ENCODE data around the gene ANKRD13B. TPM values are rescaled to one million over a fixed set of nuclear protein-coding genes. Genes with fewer than 3 reads are reported as not detected.

Gene ANKRD13B
- total RNA-seq, 1 experiment from 2014 or later: 10.4 TPM

DNA sequence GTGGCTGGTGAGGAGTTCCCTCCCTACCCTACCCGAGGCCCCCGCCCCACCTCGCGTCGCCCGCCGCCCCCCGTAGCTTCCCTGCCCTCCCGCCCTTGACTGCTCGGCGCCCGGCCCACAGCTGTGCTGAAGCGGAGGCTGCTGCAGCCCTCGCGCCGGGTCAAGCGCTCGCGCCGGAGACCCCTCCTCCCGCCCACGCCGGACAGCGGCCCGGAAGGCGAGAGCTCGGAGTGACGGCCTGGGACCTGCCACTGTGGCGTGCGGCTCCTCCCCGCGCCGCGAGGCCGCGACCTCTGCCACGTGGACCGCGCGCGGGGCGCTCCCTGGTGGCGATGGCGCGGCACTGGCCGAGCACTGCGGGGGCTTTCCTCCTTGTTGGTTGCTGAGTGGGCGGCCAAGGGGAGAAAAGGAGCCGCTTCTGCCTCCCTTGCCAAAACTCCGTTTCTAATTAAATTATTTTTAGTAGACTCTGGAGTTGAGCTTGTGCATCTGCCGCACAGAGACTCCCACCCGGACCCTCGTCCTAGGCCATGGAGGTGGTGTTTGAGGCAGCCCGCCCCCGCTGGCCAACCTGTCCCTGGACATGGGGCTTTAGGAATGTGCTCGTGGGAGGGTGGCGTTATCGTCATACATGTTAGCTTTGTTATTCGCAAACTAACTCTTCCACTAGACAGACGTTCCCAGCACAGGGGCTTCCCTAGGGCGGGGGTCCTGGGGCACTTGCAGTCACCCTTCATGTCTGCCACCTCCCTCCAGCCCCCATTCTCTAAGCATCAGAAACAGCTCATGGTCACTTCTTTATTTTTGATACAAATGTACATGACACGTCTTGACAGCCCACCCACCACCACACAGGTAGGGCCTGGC is 20.0 kb upstream of the ANKRD13B start:
- H3K4me3 Mint-ChIP-seq (ENCODE audit: unreplicated experiment): no peak overlapping the region
- ChIA-PET POLR2A (interaction anchor here (0.6 to 0.7 kb wide), 2 partner anchors 17 to 247 kb away, joined by 3 to 4 read pairs; no protein-coding TSS in a partner anchor), CTCF (interaction anchor here (0.6 kb wide), 1 partner anchor 461 kb away, joined by 3 read pairs; no protein-coding TSS in a partner anchor)
- intact Hi-C loops (cut with micrococcal nuclease; ENCODE audit: unreplicated experiment): no loop called here
- TF ChIP-seq, protein P1, sequence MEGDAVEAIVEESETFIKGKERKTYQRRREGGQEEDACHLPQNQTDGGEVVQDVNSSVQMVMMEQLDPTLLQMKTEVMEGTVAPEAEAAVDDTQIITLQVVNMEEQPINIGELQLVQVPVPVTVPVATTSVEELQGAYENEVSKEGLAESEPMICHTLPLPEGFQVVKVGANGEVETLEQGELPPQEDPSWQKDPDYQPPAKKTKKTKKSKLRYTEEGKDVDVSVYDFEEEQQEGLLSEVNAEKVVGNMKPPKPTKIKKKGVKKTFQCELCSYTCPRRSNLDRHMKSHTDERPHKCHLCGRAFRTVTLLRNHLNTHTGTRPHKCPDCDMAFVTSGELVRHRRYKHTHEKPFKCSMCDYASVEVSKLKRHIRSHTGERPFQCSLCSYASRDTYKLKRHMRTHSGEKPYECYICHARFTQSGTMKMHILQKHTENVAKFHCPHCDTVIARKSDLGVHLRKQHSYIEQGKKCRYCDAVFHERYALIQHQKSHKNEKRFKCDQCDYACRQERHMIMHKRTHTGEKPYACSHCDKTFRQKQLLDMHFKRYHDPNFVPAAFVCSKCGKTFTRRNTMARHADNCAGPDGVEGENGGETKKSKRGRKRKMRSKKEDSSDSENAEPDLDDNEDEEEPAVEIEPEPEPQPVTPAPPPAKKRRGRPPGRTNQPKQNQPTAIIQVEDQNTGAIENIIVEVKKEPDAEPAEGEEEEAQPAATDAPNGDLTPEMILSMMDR (IDR thresholded peaks at IDR 0.05; ENCODE audit: insufficient read depth in 1 of 2, low read depth in 1 of 2, low read length in 1 of 2, severe bottlenecking in 1 of 2, unreplicated experiment in 1 of 2): no peak
- H3K9me3 Mint-ChIP-seq (ENCODE audit: unreplicated experiment): no peaks in the 10 kb centered on the region
- DNase-seq: no peak
- no peaks in the 10 kb centered on the region for H3K9me3 ChIP-seq
- H3K4me3 ChIP-seq (ENCODE audit: low read depth, low read length): no peak overlapping the region
- H3K36me3 Mint-ChIP-seq (ENCODE audit: insufficient read depth, unreplicated experiment): peaks cover 32% of the 10 kb centered on the region
- peaks cover 1% of the 10 kb centered on the region; the same call in 1 of the 2 replicates for H3K36me3 ChIP-seq (ENCODE audit: control insufficient read depth, insufficient read depth, low read length)
- H3K27me3 Mint-ChIP-seq (ENCODE audit: insufficient read depth, unreplicated experiment): no peaks in the 10 kb centered on the region
- peaks cover 10% of the 10 kb centered on the region for H3K4me1 ChIP-seq
- H3K27me3 ChIP-seq (replicated peaks; ENCODE audit: control insufficient read depth, insufficient read depth, low read length): no peaks in the 10 kb centered on the region
- BruUV-seq (replicated peaks): no TSS peak
- no peak overlapping the region for H3K27ac Mint-ChIP-seq (ENCODE audit: unreplicated experiment)
- peaks cover 6% of the 10 kb centered on the region for H3K4me1 Mint-ChIP-seq (ENCODE audit: low read depth, unreplicated experiment)

DNA sequence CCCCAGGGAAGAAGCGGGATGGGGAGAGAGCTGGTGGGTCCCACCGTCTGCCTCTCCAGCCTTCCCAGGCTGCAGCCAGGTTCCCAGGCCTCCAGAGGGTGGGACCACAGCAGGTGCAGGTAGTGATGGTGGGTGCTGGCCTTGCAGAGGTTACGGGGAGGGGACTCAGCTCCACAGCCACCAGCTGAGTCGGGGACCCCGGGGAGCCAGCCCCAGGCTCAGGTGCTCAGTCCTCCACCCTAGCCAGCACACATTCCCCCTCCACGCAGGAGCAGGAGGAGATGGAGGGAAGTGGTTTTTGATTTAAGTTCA is 19.4 kb upstream of the ANKRD13B start:
- Mint-ChIP-seq H3K4me3 (ENCODE audit: unreplicated experiment) (no peak overlapping the region), H3K27ac (ENCODE audit: unreplicated experiment) (no peak overlapping the region), H3K4me1 (ENCODE audit: low read depth, unreplicated experiment) (peaks cover 6% of the 10 kb centered on the region), H3K27me3 (ENCODE audit: insufficient read depth, unreplicated experiment) (no peaks in the 10 kb centered on the region), H3K36me3 (ENCODE audit: insufficient read depth, unreplicated experiment) (peaks cover 26% of the 10 kb centered on the region), H3K9me3 (ENCODE audit: unreplicated experiment) (no peaks in the 10 kb centered on the region)
- no peak overlapping the region for H3K4me3 ChIP-seq (ENCODE audit: low read depth, low read length)
- TF ChIP-seq, protein P1 (IDR thresholded peaks at IDR 0.05; ENCODE audit: insufficient read depth in 1 of 2, low read depth in 1 of 2, low read length in 1 of 2, severe bottlenecking in 1 of 2, unreplicated experiment in 1 of 2): no peak
- H3K27me3 ChIP-seq (replicated peaks; ENCODE audit: control insufficient read depth, insufficient read depth, low read length): no peaks in the 10 kb centered on the region
- CTCF ChIA-PET: no interaction called here
- POLR2A ChIA-PET: interaction anchor here (0.6 kb wide), 1 partner anchor 17 kb away, joined by 3 read pairs; no protein-coding TSS in a partner anchor
- H3K36me3 ChIP-seq (ENCODE audit: control insufficient read depth, insufficient read depth, low read length): peaks cover 1% of the 10 kb centered on the region; the same call in 1 of the 2 replicates
- intact Hi-C loops (cut with micrococcal nuclease; ENCODE audit: unreplicated experiment): no loop called here
- no peak for DNase-seq
- BruUV-seq (replicated peaks): TSS peak; percentile 59
- H3K9me3 ChIP-seq: no peaks in the 10 kb centered on the region
- H3K4me1 ChIP-seq: peaks cover 10% of the 10 kb centered on the region

DNA sequence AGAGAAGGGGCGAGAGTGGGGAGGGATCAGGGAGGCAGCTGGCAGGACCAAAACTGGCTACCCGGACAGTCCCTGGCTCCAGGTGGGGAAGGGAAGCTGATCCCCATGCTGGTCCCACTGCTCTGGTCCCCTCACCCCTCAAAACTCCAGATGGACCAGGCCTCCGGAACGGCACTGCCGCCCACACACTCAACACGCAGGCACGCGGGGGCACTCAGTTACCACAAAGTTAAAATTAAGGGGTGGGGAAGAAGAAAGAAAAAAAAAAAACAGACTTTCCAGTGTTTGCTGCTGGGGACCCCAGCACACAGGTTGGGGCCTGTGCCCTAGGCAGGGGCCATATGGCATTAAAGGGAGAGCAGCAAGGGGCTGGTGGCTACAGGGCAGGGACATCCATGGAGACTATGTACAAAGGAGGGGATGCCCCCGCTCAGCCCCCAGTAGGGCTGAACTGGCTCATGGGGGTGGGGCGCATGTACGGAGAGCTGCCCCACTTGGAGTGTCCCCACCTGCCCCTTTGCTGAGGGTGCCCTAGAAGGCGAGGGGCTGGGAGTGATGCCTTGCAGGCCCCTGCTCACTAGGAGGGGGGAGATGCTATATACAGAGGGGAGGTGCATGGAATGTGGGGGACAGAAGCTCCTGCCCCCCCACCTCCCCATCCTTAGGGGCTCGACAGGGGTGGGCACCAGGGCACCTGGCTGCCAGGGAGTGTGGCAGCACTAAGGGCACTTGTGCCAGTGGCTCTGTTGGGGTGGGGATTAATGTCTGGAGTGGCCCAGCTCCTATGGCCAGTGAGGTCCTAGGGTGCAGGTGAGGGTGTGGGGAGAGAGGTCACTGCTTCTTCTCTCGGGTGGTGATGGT is 18.8 kb upstream of the ANKRD13B start:
- ChIA-PET CTCF (interaction anchor here (0.9 to 1.9 kb wide), 7 partner anchors 8 to 204 kb away, joined by 3 to 7 read pairs (median 4); no protein-coding TSS in a partner anchor), POLR2A (interaction anchor here (0.6 kb wide), 1 partner anchor 16 kb away, joined by 3 read pairs; no protein-coding TSS in a partner anchor)
- Mint-ChIP-seq H3K4me3 (ENCODE audit: unreplicated experiment) (no peak overlapping the region), H3K27me3 (ENCODE audit: insufficient read depth, unreplicated experiment) (no peaks in the 10 kb centered on the region), H3K27ac (ENCODE audit: unreplicated experiment) (no peak overlapping the region), H3K36me3 (ENCODE audit: insufficient read depth, unreplicated experiment) (peaks cover 26% of the 10 kb centered on the region), H3K9me3 (ENCODE audit: unreplicated experiment) (no peaks in the 10 kb centered on the region), H3K4me1 (ENCODE audit: low read depth, unreplicated experiment) (peaks cover 6% of the 10 kb centered on the region)
- TF ChIP-seq, protein P1 (IDR thresholded peaks at IDR 0.05; ENCODE audit: insufficient read depth in 1 of 2, low read depth in 1 of 2, low read length in 1 of 2, severe bottlenecking in 1 of 2, unreplicated experiment in 1 of 2): no peak
- H3K4me3 ChIP-seq (ENCODE audit: low read depth, low read length): no peak overlapping the region
- BruUV-seq (replicated peaks): no TSS peak
- intact Hi-C loops (cut with micrococcal nuclease; ENCODE audit: unreplicated experiment): loop anchor here (2.0 kb wide), 1 partner anchor 15 kb away; the partner anchor contains the start of gene GIT1
- H3K4me1 ChIP-seq: peaks cover 10% of the 10 kb centered on the region
- H3K27me3 ChIP-seq (replicated peaks; ENCODE audit: control insufficient read depth, insufficient read depth, low read length): no peaks in the 10 kb centered on the region
- no peaks in the 10 kb centered on the region for H3K9me3 ChIP-seq
- DNase-seq: no peak
- H3K36me3 ChIP-seq (ENCODE audit: control insufficient read depth, insufficient read depth, low read length): peaks cover 1% of the 10 kb centered on the region; the same call in 1 of the 2 replicates

Data from Caco-2 (cell line).